HCT116 (cell line): Measurements from ENCODE around the gene NT5C2. TPM values are rescaled to one million over a fixed set of nuclear protein-coding genes. Genes with fewer than 3 reads are reported as not detected.

Source experiments
- ATAC-seq: fragments of 200-7000 bp; cut with Tn5 transposase; 2 replicates; pipeline ENCODE4 v1.9.1; 2020; ENCODE audit warnings: mild to moderate bottlenecking, moderate library complexity
- BruUV-seq: library from RNA; stranded (reverse); fragments of 400-500 nt; replicated peaks from 2 replicates; lab custom pipeline; 2021; lab: Mats Ljungman, UMichigan
- CTCF ChIA-PET: fragments of 300-600 bp; sonication (Branson Sonifier 250); formaldehyde crosslinking; loops from one replicate; lab custom pipeline; 2021; ENCODE audit warnings: antibody characterized with exemption; lab: Charles Lee
- POLR2A ChIA-PET: fragments of 300-600, 350-600 bp; sonication (Branson Sonifier 250); formaldehyde crosslinking; loops from one replicate; lab custom pipeline; 2021; ENCODE audit warnings: antibody characterized with exemption; lab: Charles Lee
- RAD21 ChIA-PET, 2 experiments: fragments of 300-600 bp; sonication (Branson Sonifier 250); formaldehyde crosslinking; loops; one replicate each; lab custom pipeline; 2023; ENCODE audit warnings: low total read pairs in 2 of 2; ENCODE audit not compliant: uncharacterized antibody in 2 of 2, unreplicated experiment in 2 of 2, low non-redundant PET in 1 of 2; lab: Charles Lee
- DNase-seq: peaks from one replicate; pipeline ENCODE4 v3.0.0-alpha.2; 2010; ENCODE audit warnings: low read depth, low spot score
- H2AFZ ChIP-seq: fragments of 200-600 bp; shearing (Covaris generic), sonication (generic); 2 replicates; pipeline ENCODE4 v1.6.1; 2017; ENCODE audit warnings: low read depth, mixed run types, mixed read lengths, antibody characterized with exemption, low read length; ENCODE audit not compliant: poor library complexity, severe bottlenecking
- H3K27ac ChIP-seq: 2 replicates; pipeline ENCODE4 v1.5.1; 2012; ENCODE audit warnings: low read depth, low read length
- H3K27me3 ChIP-seq: fragments of 200-600 bp; sonication (generic); 2 replicates; pipeline ENCODE4 v1.6.1; 2016; ENCODE audit warnings: mixed run types, low read length, mixed read lengths; ENCODE audit not compliant: insufficient read depth
- H3K36me3 ChIP-seq, 2 experiments: fragments of 200-500 bp in 1 of 2; fragments of 200-600 bp in 1 of 2; sonication (Bioruptor generic) in 1 of 2; sonication (generic) in 1 of 2; 2 replicates each; pipeline versions ENCODE4 v1.5.1 to v1.6.1; 2014 to 2016; ENCODE audit warnings: low read length in 2 of 2, inconsistent platforms in 1 of 2, mixed read lengths in 1 of 2, mixed run types in 1 of 2; ENCODE audit not compliant: insufficient read depth in 2 of 2, control insufficient read depth in 1 of 2
- H3K4me1 ChIP-seq, 2 experiments: fragments of 200-600 bp in 1 of 2; sonication (generic) in 1 of 2; 2 replicates each; pipeline versions ENCODE4 v1.5.1 to v1.6.1; 2012 to 2017; ENCODE audit warnings: low read length in 2 of 2, inconsistent platforms in 1 of 2, mild to moderate bottlenecking in 1 of 2, mixed read lengths in 1 of 2, mixed run types in 1 of 2, moderate library complexity in 1 of 2; ENCODE audit not compliant: insufficient read depth in 2 of 2, control insufficient read depth in 1 of 2
- H3K4me2 ChIP-seq: fragments of 200-600 bp; sonication (generic); 2 replicates; pipeline ENCODE4 v1.6.1; 2017; ENCODE audit warnings: mixed run types, low read length, mixed read lengths
- H3K4me3 ChIP-seq, 2 experiments: fragments of 200-600 bp in 1 of 2; sonication (generic) in 1 of 2; replicated peaks in 1 of 2; 2 replicates each; pipeline ENCODE4 v1.5.1; 2011 to 2016; ENCODE audit warnings: low read length in 2 of 2, control low read depth in 1 of 2, low read depth in 1 of 2, mild to moderate bottlenecking in 1 of 2, mixed read lengths in 1 of 2, mixed run types in 1 of 2
- H3K79me2 ChIP-seq: fragments of 200-600 bp; sonication (generic); 2 replicates; pipeline ENCODE4 v1.6.1; 2017; ENCODE audit warnings: mild to moderate bottlenecking, mixed run types, low read length, moderate library complexity, mixed read lengths; ENCODE audit not compliant: insufficient read depth
- H3K9ac ChIP-seq: fragments of 200-600 bp; sonication (generic); 2 replicates; pipeline ENCODE4 v1.6.1; 2016; ENCODE audit warnings: low read length, mixed read lengths
- H3K9me2 ChIP-seq: fragments of 200-600 bp; sonication (generic), shearing (Covaris generic); 2 replicates; pipeline ENCODE4 v1.6.1; 2017; ENCODE audit warnings: mixed run types, mild to moderate bottlenecking, moderate library complexity; ENCODE audit not compliant: insufficient read depth
- H3K9me3 ChIP-seq, 2 experiments: fragments of 200-500 bp in 1 of 2; fragments of 200-600 bp in 1 of 2; sonication (Bioruptor generic) in 1 of 2; sonication (generic) in 1 of 2; 2 replicates each; pipeline ENCODE4 v1.6.1; 2014 to 2017; ENCODE audit warnings: low read length in 2 of 2, mixed read lengths in 2 of 2, inconsistent platforms in 1 of 2, low read depth in 1 of 2, mild to moderate bottlenecking in 1 of 2, mixed run types in 1 of 2, moderate library complexity in 1 of 2; ENCODE audit not compliant: control insufficient read depth in 1 of 2, insufficient read depth in 1 of 2
- H4K20me1 ChIP-seq: fragments of 200-600 bp; sonication (generic), shearing (Covaris generic); 2 replicates; pipeline ENCODE4 v1.6.1; 2017; ENCODE audit warnings: mixed run types, mild to moderate bottlenecking, moderate library complexity; ENCODE audit not compliant: insufficient read depth
- CEBPB ChIP-seq: IDR thresholded peaks from 2 replicates; pipeline ENCODE4 v1.6.1; 2012; ENCODE audit warnings: low read depth
- CTCF ChIP-seq, 3 experiments: fragments of 200-600 bp in 1 of 3; sonication (generic) in 1 of 3; IDR thresholded peaks in 2 of 3; conservative IDR thresholded peaks in 1 of 3; 2 replicates each; pipeline ENCODE4 v1.5.1; 2012 to 2017; ENCODE audit warnings: low read depth in 2 of 3, low read length in 2 of 3, antibody characterized with exemption in 1 of 3, borderline replicate concordance in 1 of 3, control low read depth in 1 of 3, mild to moderate bottlenecking in 1 of 3, mixed read lengths in 1 of 3, mixed run types in 1 of 3, moderate library complexity in 1 of 3; ENCODE audit not compliant: insufficient read depth in 1 of 3
- EGR1 ChIP-seq: IDR thresholded peaks from 2 replicates; pipeline ENCODE4 v1.6.1; 2012; ENCODE audit warnings: low read depth
- ELF1 ChIP-seq: IDR thresholded peaks from 2 replicates; pipeline ENCODE4 v1.6.1; 2012; ENCODE audit warnings: low read depth, borderline replicate concordance
- EZH2 ChIP-seq: fragments of 200-600 bp; sonication (generic); IDR thresholded peaks from 2 replicates; pipeline ENCODE4 v1.6.1; 2017; ENCODE audit warnings: antibody characterized with exemption, mixed run types
- EZH2phosphoT487 ChIP-seq: fragments of 200-600 bp; IDR thresholded peaks from 2 replicates; pipeline ENCODE4 v1.6.1; 2018; ENCODE audit warnings: antibody characterized with exemption, borderline replicate concordance
- MAX ChIP-seq: IDR thresholded peaks from 2 replicates; pipeline ENCODE4 v1.6.1; 2012
- POLR2A ChIP-seq: IDR thresholded peaks from 2 replicates; pipeline ENCODE4 v1.7.0; 2011; ENCODE audit warnings: borderline replicate concordance; ENCODE audit not compliant: insufficient read depth, insufficient read length; ENCODE audit errors: extremely low read depth
- POLR2AphosphoS5 ChIP-seq: IDR thresholded peaks from 2 replicates; pipeline ENCODE4 v1.6.1; 2011; ENCODE audit warnings: mild to moderate bottlenecking, low read depth, low read length, moderate library complexity
- RAD21 ChIP-seq: IDR thresholded peaks from 2 replicates; pipeline ENCODE4 v1.6.1; 2012; ENCODE audit warnings: low read depth, mild to moderate bottlenecking
- REST ChIP-seq: IDR thresholded peaks from 2 replicates; pipeline ENCODE4 v1.6.1; 2012; ENCODE audit warnings: low read depth
- SP1 ChIP-seq: IDR thresholded peaks from 2 replicates; pipeline ENCODE4 v1.6.1; 2012; ENCODE audit warnings: low read depth
- YY1 ChIP-seq: IDR thresholded peaks from 2 replicates; pipeline ENCODE4 v1.6.1; 2011; ENCODE audit warnings: low read length, low read depth, moderate library complexity, mild to moderate bottlenecking; ENCODE audit not compliant: insufficient replicate concordance; ENCODE audit errors: extremely low read depth
- ZFX ChIP-seq: fragments of 450-650 bp; IDR thresholded peaks from 2 replicates; pipeline ENCODE4 v1.6.1; 2017
- intact Hi-C: fragments of 100-400 bp; cut with micrococcal nuclease; formaldehyde crosslinking; loops from 2 replicates; pipeline ENCODE4 v1.10.0; 2022
- total RNA-seq: library from RNA; stranded (reverse); gene quantifications from one replicate; pipeline ENCODE4 v1.2.1, GENCODE V29; 2021; ENCODE audit not compliant: unreplicated experiment
- TF ChIP-seq, protein P1 (sequence below): IDR thresholded peaks from 2 replicates; pipeline ENCODE4 v1.6.1; 2012

Gene NT5C2
- total RNA-seq, 1 experiment from 2014 or later, result 63.0 TPM

- H2AFZ ChIP-seq, result no peak overlapping the region
- ChIA-PET RAD21 (no interaction called here), CTCF (interaction anchor here (1.2 kb wide), 1 partner anchor 168 kb away, joined by 4 read pairs; no protein-coding TSS in a partner anchor), POLR2A (no interaction called here)
- no peaks in the 10 kb centered on the region for H3K9me2 ChIP-seq
- ATAC-seq (no peak), DNase-seq (no peak)
- H3K27ac ChIP-seq, result no peak overlapping the region
- no TSS peak for BruUV-seq
- TF ChIP-seq EGR1, result no peak
- no peak overlapping the region for H3K4me3 ChIP-seq
- no peaks in the 10 kb centered on the region for H3K79me2 ChIP-seq
- H3K36me3 ChIP-seq, result no peaks in the 10 kb centered on the region
- no peaks in the 10 kb centered on the region for H3K9me3 ChIP-seq
- no peaks in the 10 kb centered on the region for H3K27me3 ChIP-seq
- peaks cover 0 to 5% of the 10 kb centered on the region in 2 experiments; a peak in 1 of 4 replicates for H3K4me1 ChIP-seq
- H3K4me2 ChIP-seq, result no peak overlapping the region
- no peak overlapping the region for H3K9ac ChIP-seq
- intact Hi-C loops, result no loop called here
- no peaks in the 10 kb centered on the region for H4K20me1 ChIP-seq
Measured at GRCh38 chr10:103077020-103077419, 116.1 kb downstream of the NT5C2 start.

DNA sequence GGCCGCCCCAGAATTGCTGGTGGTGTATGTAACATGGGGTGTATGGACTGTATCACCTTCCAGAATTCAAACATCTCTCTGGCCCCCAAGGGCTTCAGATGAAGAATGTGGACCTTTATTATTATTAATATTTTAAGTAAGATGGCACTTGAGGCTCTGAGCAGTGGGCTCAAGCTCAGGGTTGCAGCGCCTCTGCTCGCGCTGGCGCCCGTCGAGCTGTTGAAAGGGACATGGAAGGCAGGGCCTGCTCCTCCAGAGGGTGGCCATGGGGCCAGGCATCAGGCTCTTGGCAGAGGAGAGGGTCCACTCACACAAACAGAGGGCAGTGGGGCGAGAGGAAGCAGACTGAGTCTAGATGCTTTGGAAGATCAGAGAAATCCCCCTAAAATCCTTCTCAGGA lies 120.2 kb downstream of the NT5C2 start:
- H3K4me3 ChIP-seq, result no peak overlapping the region
- intact Hi-C loops, result no loop called here
- no peaks in the 10 kb centered on the region for H3K79me2 ChIP-seq
- H4K20me1 ChIP-seq, result no peaks in the 10 kb centered on the region
- no peaks in the 10 kb centered on the region for H3K9me3 ChIP-seq
- H3K9me2 ChIP-seq, result no peaks in the 10 kb centered on the region
- ATAC-seq, result no peak
- no peak for DNase-seq
- ChIA-PET POLR2A (no interaction called here), CTCF (no interaction called here), RAD21 (no interaction called here)
- BruUV-seq, result no TSS peak
- no peaks in the 10 kb centered on the region for H3K27me3 ChIP-seq
- peaks cover 3 to 6% of the 10 kb centered on the region in 2 experiments; a peak in 1 of 4 replicates for H3K4me1 ChIP-seq
- H3K36me3 ChIP-seq, result no peaks in the 10 kb centered on the region
- no peak overlapping the region for H3K9ac ChIP-seq
- H3K27ac ChIP-seq, result no peak overlapping the region
- H2AFZ ChIP-seq, result no peak overlapping the region
- H3K4me2 ChIP-seq, result no peak overlapping the region
- TF ChIP-seq RAD21, result no peak
- no peak for TF ChIP-seq EGR1
- no peak for TF ChIP-seq EZH2phosphoT487
- TF ChIP-seq, protein P1, sequence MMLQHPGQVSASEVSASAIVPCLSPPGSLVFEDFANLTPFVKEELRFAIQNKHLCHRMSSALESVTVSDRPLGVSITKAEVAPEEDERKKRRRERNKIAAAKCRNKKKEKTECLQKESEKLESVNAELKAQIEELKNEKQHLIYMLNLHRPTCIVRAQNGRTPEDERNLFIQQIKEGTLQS, result no peak
- no peak for TF ChIP-seq MAX
- TF ChIP-seq REST, result no peak
- no peak for TF ChIP-seq CTCF (IDR thresholded peaks at IDR 0.05 in 2 of 3, conservative IDR thresholded peaks at IDR 0.05 in 1 of 3; ENCODE audit: borderline replicate concordance in 1 of 3, insufficient read depth in 1 of 3, low read depth in 2 of 3, low read length in 2 of 3)
- no peak for TF ChIP-seq POLR2AphosphoS5
- no peak for TF ChIP-seq YY1
- TF ChIP-seq ELF1, result no peak
- no peak for TF ChIP-seq ZFX
- TF ChIP-seq EZH2, result no peak
- no peak for TF ChIP-seq POLR2A
- no peak for TF ChIP-seq SP1
- TF ChIP-seq CEBPB, result no peak
